ENCODE data around the gene GPR107.
A peak's percentile ranks its signal among the peaks of the same experiment; 100 is the strongest.

Gene GPR107

GRCh38 chr9:130101915-130102314, 48.2 kb downstream of the GPR107 start:
- Histone ChIP-seq H4K20me1 (ENCODE audit: insufficient read depth) (no peaks in the 10 kb centered on the region), H3K9ac (no peak overlapping the region), H3K36me3 (ENCODE audit: insufficient read depth) (peaks cover 9% of the 10 kb centered on the region; the same call in 1 of the 2 replicates)

GRCh38 chr9:130104491-130105193, 50.9 kb downstream of the GPR107 start:
- TF ChIP-seq CTCF (conservative IDR thresholded peaks at IDR 0.05; ENCODE audit: low read depth, low read length) = no peak
- Histone ChIP-seq H3K4me1 (ENCODE audit: low read depth, poor library complexity, severe bottlenecking) (peaks cover 7% of the 10 kb centered on the region), H2AFZ (ENCODE audit: low read depth) (no peak overlapping the region), H3K79me2 (ENCODE audit: insufficient read depth, low read depth) (no peaks in the 10 kb centered on the region), H3K9ac (no peak overlapping the region), H3K4me3 (IDR thresholded peaks at IDR 0.05; ENCODE audit: insufficient read depth, low read depth, low read length) (no peak overlapping the region), H3K36me3 (ENCODE audit: insufficient read depth) (peaks cover 9% of the 10 kb centered on the region; the same call in 1 of the 2 replicates), H4K20me1 (ENCODE audit: insufficient read depth) (no peaks in the 10 kb centered on the region), H3K27me3 (ENCODE audit: insufficient read depth, low read depth) (no peaks in the 10 kb centered on the region), H3K27ac (no peak overlapping the region), H3K4me2 (no peak overlapping the region)

More at GRCh38 chr9:130101915-130102314, 48.2 kb downstream of the GPR107 start:
- H3K4me1 ChIP-seq (ENCODE audit: low read depth, poor library complexity, severe bottlenecking) = no peaks in the 10 kb centered on the region
- TF ChIP-seq CTCF (conservative IDR thresholded peaks at IDR 0.05; ENCODE audit: low read depth, low read length) = no peak
- H3K4me3 ChIP-seq (IDR thresholded peaks at IDR 0.05; ENCODE audit: insufficient read depth, low read depth, low read length) = no peak overlapping the region
- no peaks in the 10 kb centered on the region for H3K79me2 ChIP-seq (ENCODE audit: insufficient read depth, low read depth)
- no peak overlapping the region for H3K27ac ChIP-seq
- H3K27me3 ChIP-seq (ENCODE audit: insufficient read depth, low read depth) = no peaks in the 10 kb centered on the region
- no peak overlapping the region for H3K4me2 ChIP-seq
- no peak overlapping the region for H2AFZ ChIP-seq (ENCODE audit: low read depth)

GRCh38 chr9:130106860-130107233, 53.1 kb downstream of the GPR107 start:
- H3K36me3 ChIP-seq (ENCODE audit: insufficient read depth) = no peaks in the 10 kb centered on the region
- H2AFZ ChIP-seq (ENCODE audit: low read depth) = no peak overlapping the region
- no peak overlapping the region for H3K9ac ChIP-seq

GRCh38 chr9:130107234-130107861, 53.6 kb downstream of the GPR107 start:
- H3K27me3 ChIP-seq (ENCODE audit: insufficient read depth, low read depth) = no peaks in the 10 kb centered on the region
- H4K20me1 ChIP-seq (ENCODE audit: insufficient read depth) = no peaks in the 10 kb centered on the region
- no peaks in the 10 kb centered on the region for H3K36me3 ChIP-seq (ENCODE audit: insufficient read depth)
- no peak overlapping the region for H2AFZ ChIP-seq (ENCODE audit: low read depth)
- TF ChIP-seq CTCF (conservative IDR thresholded peaks at IDR 0.05; ENCODE audit: low read depth, low read length) = peak; percentile 88
- H3K4me2 ChIP-seq = no peak overlapping the region
- peaks cover 7% of the 10 kb centered on the region for H3K4me1 ChIP-seq (ENCODE audit: low read depth, poor library complexity, severe bottlenecking)
- H3K9ac ChIP-seq = no peak overlapping the region
- H3K27ac ChIP-seq = no peak overlapping the region
- H3K79me2 ChIP-seq (ENCODE audit: insufficient read depth, low read depth) = no peaks in the 10 kb centered on the region
- H3K4me3 ChIP-seq (IDR thresholded peaks at IDR 0.05; ENCODE audit: insufficient read depth, low read depth, low read length) = no peak overlapping the region

More at GRCh38 chr9:130106860-130107233, 53.1 kb downstream of the GPR107 start:
- no peak overlapping the region for H3K4me2 ChIP-seq
- TF ChIP-seq CTCF (conservative IDR thresholded peaks at IDR 0.05; ENCODE audit: low read depth, low read length) = no peak
- H3K4me1 ChIP-seq (ENCODE audit: low read depth, poor library complexity, severe bottlenecking) = peaks cover 7% of the 10 kb centered on the region
- H3K79me2 ChIP-seq (ENCODE audit: insufficient read depth, low read depth) = no peaks in the 10 kb centered on the region
- H3K27me3 ChIP-seq (ENCODE audit: insufficient read depth, low read depth) = no peaks in the 10 kb centered on the region
- no peaks in the 10 kb centered on the region for H4K20me1 ChIP-seq (ENCODE audit: insufficient read depth)
- H3K4me3 ChIP-seq (IDR thresholded peaks at IDR 0.05; ENCODE audit: insufficient read depth, low read depth, low read length) = no peak overlapping the region
- H3K27ac ChIP-seq = no peak overlapping the region

Measured in KMS-11 (cell line).